OCI-LY7 (cell line): ENCODE results near the gene OSCP1. TPM values are rescaled to one million over a fixed set of nuclear protein-coding genes. Genes with fewer than 3 reads are reported as not detected.

ENCODE experiments used
- BruUV-seq: library from RNA; stranded (reverse); fragments of 400-500 nt; replicated peaks from 2 replicates; lab custom pipeline; 2021; lab: Mats Ljungman, UMichigan
- CTCF ChIA-PET: fragments of 300-600 bp; sonication (Branson Sonifier 250); formaldehyde crosslinking; loops from one replicate; lab custom pipeline; 2022; ENCODE audit warnings: antibody characterized with exemption; ENCODE audit not compliant: unreplicated experiment; lab: Charles Lee
- POLR2A ChIA-PET: fragments of 300-600 bp; sonication (Branson Sonifier 250); formaldehyde crosslinking; loops from one replicate; lab custom pipeline; 2022; ENCODE audit warnings: antibody characterized with exemption; lab: Charles Lee
- DNase-seq: peaks from one replicate; pipeline ENCODE4 v3.0.0-alpha.2; 2015; ENCODE audit warnings: low spot score
- H2AFZ ChIP-seq: fragments of 200-600 bp; sonication (generic), shearing (Covaris generic); 2 replicates; pipeline ENCODE4 v1.6.1; 2014; ENCODE audit warnings: mild to moderate bottlenecking, antibody characterized with exemption, low read length, moderate library complexity
- H3K27ac ChIP-seq: fragments of 200-600 bp; sonication (generic); 2 replicates; pipeline ENCODE4 v1.5.1; 2014; ENCODE audit warnings: mixed run types, low read depth, mild to moderate bottlenecking, moderate library complexity, low read length, inconsistent platforms; ENCODE audit not compliant: poor library complexity, severe bottlenecking
- H3K36me3 ChIP-seq: fragments of 200-600 bp; sonication (generic); 2 replicates; pipeline ENCODE4 v1.6.1; 2014; ENCODE audit warnings: mild to moderate bottlenecking, antibody characterized with exemption, low read length, moderate library complexity, mixed read lengths; ENCODE audit not compliant: insufficient read depth
- H3K4me1 ChIP-seq: fragments of 200-600 bp; sonication (generic); 2 replicates; pipeline ENCODE4 v1.5.1; 2014; ENCODE audit warnings: mild to moderate bottlenecking, low read length; ENCODE audit not compliant: insufficient read depth, poor library complexity, severe bottlenecking
- H3K4me2 ChIP-seq: fragments of 200-600 bp; sonication (generic); 2 replicates; pipeline ENCODE4 v1.6.1; 2014; ENCODE audit warnings: mild to moderate bottlenecking, low read length
- H3K4me3 ChIP-seq: fragments of 200-600 bp; sonication (generic); 2 replicates; pipeline ENCODE4 v1.5.1; 2014; ENCODE audit warnings: mild to moderate bottlenecking, low read depth, low read length; ENCODE audit not compliant: poor library complexity, severe bottlenecking
- H3K79me2 ChIP-seq: fragments of 200-600 bp; sonication (generic); 2 replicates; pipeline ENCODE4 v1.6.1; 2016; ENCODE audit warnings: low read depth, mild to moderate bottlenecking, low read length, moderate library complexity, mixed read lengths; ENCODE audit not compliant: insufficient read depth
- H3K9me2 ChIP-seq: fragments of 200-600 bp; sonication (generic); 2 replicates; pipeline ENCODE4 v1.6.1; 2016; ENCODE audit warnings: mild to moderate bottlenecking, low read length, mixed read lengths; ENCODE audit not compliant: insufficient read depth
- H3K9me3 ChIP-seq: fragments of 200-600 bp; sonication (generic); 2 replicates; pipeline ENCODE4 v1.6.1; 2014; ENCODE audit warnings: mild to moderate bottlenecking, mixed run types, low read length, mixed read lengths
- H4K20me1 ChIP-seq: fragments of 200-600 bp; sonication (generic); 2 replicates; pipeline ENCODE4 v1.6.1; 2014; ENCODE audit warnings: mild to moderate bottlenecking, antibody characterized with exemption, low read length, moderate library complexity, mixed read lengths; ENCODE audit not compliant: insufficient read depth
- CTCF ChIP-seq: fragments of 200-600 bp; sonication (generic); conservative IDR thresholded peaks from 2 replicates; pipeline ENCODE4 v1.5.1; 2014; ENCODE audit warnings: mild to moderate bottlenecking, antibody characterized with exemption, low read length, moderate library complexity, mixed read lengths
- EZH2phosphoT487 ChIP-seq: fragments of 200-600 bp; sonication (generic); IDR thresholded peaks from 2 replicates; pipeline ENCODE4 v1.6.1; 2018; ENCODE audit warnings: low read depth, borderline replicate concordance, mild to moderate bottlenecking, mixed run types, antibody characterized with exemption, low read length, moderate library complexity, mixed read lengths
- intact Hi-C: fragments of 100-400 bp; cut with micrococcal nuclease; formaldehyde crosslinking; loops from one replicate; pipeline ENCODE4 v1.10.0; 2022; ENCODE audit not compliant: unreplicated experiment
- total RNA-seq, 2 experiments: library from RNA; depleted of rRNA in 1 of 2; stranded (reverse); fragments of >200 nt in 1 of 2; shearing (Covaris generic) in 1 of 2; gene quantifications; 2 replicates each; pipeline ENCODE4 v1.2.3, GENCODE V29; 2014 to 2022

OSCP1 gene
- total RNA-seq, 2 experiments from 2014 or later: 0.82 to 3.5 TPM

- intact Hi-C loops: no loop called here
- Histone ChIP-seq H4K20me1 (no peaks in the 10 kb centered on the region), H2AFZ (no peak overlapping the region), H3K4me1 (peaks cover 24% of the 10 kb centered on the region), H3K79me2 (peaks cover 12% of the 10 kb centered on the region; the same call in 1 of the 2 replicates), H3K4me3 (no peak overlapping the region), H3K9me3 (peaks cover 8% of the 10 kb centered on the region; the same call in 1 of the 2 replicates), H3K36me3 (no peaks in the 10 kb centered on the region), H3K9me2 (no peaks in the 10 kb centered on the region), H3K27ac (no peak overlapping the region), H3K4me2 (no peak overlapping the region)
- ChIA-PET POLR2A (interaction anchor here (0.6 kb wide), 1 partner anchor 29 kb away, joined by 5 read pairs; no protein-coding TSS in a partner anchor), CTCF (no interaction called here)
- no TSS peak for BruUV-seq
- DNase-seq: no peak
- no peak for TF ChIP-seq CTCF
- TF ChIP-seq EZH2phosphoT487: no peak
Measured at GRCh38 chr1:36400825-36401601, 49.2 kb downstream of the OSCP1 start.

GRCh38 chr1:36400514-36400824, 49.8 kb downstream of the OSCP1 start:
- Histone ChIP-seq H3K9me2 (no peaks in the 10 kb centered on the region), H3K79me2 (peaks cover 16% of the 10 kb centered on the region; the same call in 1 of the 2 replicates), H2AFZ (no peak overlapping the region), H4K20me1 (no peaks in the 10 kb centered on the region), H3K4me3 (no peak overlapping the region), H3K9me3 (peaks cover 8% of the 10 kb centered on the region; the same call in 1 of the 2 replicates), H3K27ac (no peak overlapping the region), H3K4me2 (no peak overlapping the region), H3K36me3 (no peaks in the 10 kb centered on the region), H3K4me1 (peaks cover 29% of the 10 kb centered on the region)
- intact Hi-C loops: no loop called here
- no peak for DNase-seq
- BruUV-seq: no TSS peak
- TF ChIP-seq CTCF (no peak), EZH2phosphoT487 (no peak)
- ChIA-PET CTCF (no interaction called here), POLR2A (interaction anchor here (0.6 kb wide), 1 partner anchor 28 kb away, joined by 5 read pairs; no protein-coding TSS in a partner anchor)
